Smooth muscle cell of bladder (primary cell): ENCODE results near the gene DUOX2. TPM values are rescaled to one million over a fixed set of nuclear protein-coding genes. Genes with fewer than 3 reads are reported as not detected.

ENCODE experiments used
- total RNA-seq: library from RNA; depleted of rRNA; stranded (reverse); fragments of >200 nt; gene quantifications from 2 replicates; pipeline ENCODE4 v1.2.3, GENCODE V29; 2014

The DUOX2 gene
- total RNA-seq, result under 0.01 TPM in 1 of 2 replicates, not detected in the other

GRCh38 chr15:45114076-45114750, at the start of gene DUOX2, which contains the start of gene DUOXA2:
TSS of gene DUOX2 (minus strand) at chr15:45114172. CDS start at chr15:45113411, 761 bp downstream.
TSS of gene DUOXA2 (plus strand) at chr15:45114326. CDS start at chr15:45114606, 280 bp downstream.

DNA sequence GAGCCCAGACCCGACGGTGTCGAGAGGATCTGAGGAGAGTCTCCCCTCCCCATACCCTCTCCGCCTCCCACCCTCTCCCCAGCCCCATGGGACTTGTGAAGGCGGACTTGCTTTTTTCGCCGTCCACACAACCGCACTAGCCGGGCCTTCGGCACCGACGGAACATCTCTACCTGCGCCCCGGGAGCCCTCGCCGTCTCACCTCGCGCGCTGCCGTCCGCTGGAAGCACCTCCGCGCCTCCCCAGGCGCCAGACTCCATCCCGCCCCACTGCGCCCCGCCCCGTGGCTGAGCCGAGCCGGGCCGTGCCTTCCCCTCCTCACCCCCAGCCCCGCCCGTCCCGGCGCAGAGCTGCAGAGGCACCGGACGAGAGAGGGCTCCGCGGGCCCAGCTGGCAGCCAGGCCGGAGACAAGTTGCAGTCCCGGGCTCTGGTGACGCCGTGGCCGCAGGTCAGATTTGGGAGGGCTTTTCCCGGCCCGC, 15.7 kb upstream of the DUOX2 start, which contains the start of the genes DUOX1 and DUOXA1:
TSS of gene DUOX1 (plus strand) at position 344 of the 479 bp plus-strand sequence. CDS start 1,973 bp downstream, outside the sequence.
TSS of gene DUOXA1 (minus strand) at position 229 of the 479 bp plus-strand sequence. CDS start 6,865 bp downstream, outside the sequence.

Other genes starting within 250 kb of the DUOX2 start
- not detected in 2 replicates for gene TERB2, start 157.5 kb downstream of the DUOX2 start, total RNA-seq
- gene SORD, start 91.0 kb downstream of the DUOX2 start, total RNA-seq, result 6.7 and 7.0 TPM in 2 replicates
- gene DUOXA2, start 154 bp upstream of the DUOX2 start, total RNA-seq, result not detected in 2 replicates
- not detected in 2 replicates for gene DUOXA1, start 15.7 kb upstream of the DUOX2 start, total RNA-seq
- under 0.01 TPM in 2 replicates for gene DUOX1, start 15.8 kb upstream of the DUOX2 start, total RNA-seq
- 2.0 and 2.8 TPM in 2 replicates for gene SHF, start 73.8 kb upstream of the DUOX2 start, total RNA-seq
- gene SLC28A2, start 138.1 kb upstream of the DUOX2 start, total RNA-seq, result under 0.01 TPM in 1 of 2 replicates, not detected in the other